Measurements from ENCODE around the gene ZNF483. TPM values are rescaled to one million over a fixed set of nuclear protein-coding genes. Genes with fewer than 3 reads are reported as not detected.

ZNF483 gene
- total and polyA plus RNA-seq, 2 of the 4 experiments (the other 2 are of a cell fraction) = 0.10 to 0.90 TPM

DNA sequence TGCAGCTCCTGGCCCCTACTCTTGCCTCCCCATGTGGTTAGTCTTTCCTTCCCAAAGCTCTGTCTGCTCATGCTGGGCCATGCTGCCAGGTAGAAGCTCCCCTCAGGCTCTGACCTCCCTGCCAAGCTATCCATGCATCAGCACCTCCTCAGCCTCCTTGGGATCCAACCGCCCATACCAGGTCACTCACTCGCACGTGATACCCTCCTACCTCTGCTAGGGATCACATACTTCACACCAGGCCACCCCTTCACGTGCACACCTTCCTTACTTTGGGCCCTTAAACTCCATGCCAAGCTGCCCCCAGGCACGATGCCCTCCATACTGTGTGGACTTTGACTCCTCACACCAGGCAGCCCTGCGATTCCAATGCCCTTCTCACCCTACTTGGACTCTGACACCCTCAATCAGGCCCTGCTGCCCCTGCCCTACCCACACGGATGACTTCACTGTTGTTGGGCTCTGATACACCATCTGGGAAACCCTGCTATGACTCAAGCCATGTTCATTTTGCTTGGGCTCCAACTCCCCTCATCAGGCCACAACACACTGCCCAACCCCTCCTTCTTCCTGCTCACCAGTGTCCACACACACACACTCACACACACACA is 34.1 kb downstream of the ZNF483 start:
- no peak overlapping the region for H3K9ac ChIP-seq (ENCODE audit: low read depth, low read length)
- H3K9me1 ChIP-seq (ENCODE audit: insufficient read depth, low read length) = no peaks in the 10 kb centered on the region
- 89% methylated on average over 7 of the region's 7 CpGs; no CpG with 5 or more reads in 1 of the 2 experiments for WGBS, 2 experiments (ENCODE audit: extremely low coverage in 2 of 2, insufficient read length in 1 of 2)
- H3K23ac ChIP-seq (ENCODE audit: low read depth, low read length) = no peak overlapping the region
- no peaks in the 10 kb centered on the region for H3K4me1 ChIP-seq (ENCODE audit: control insufficient read depth, insufficient read depth, low read length)
- peaks cover 11% of the 10 kb centered on the region for H3K36me3 ChIP-seq (ENCODE audit: control insufficient read depth, insufficient read depth, low read length)
- no peak overlapping the region for H4K8ac ChIP-seq (ENCODE audit: low read depth in 2 of 2, low read length in 2 of 2)
- DNase-seq (peak; percentile 69), ATAC-seq (ENCODE audit: low read depth) (peak; percentile 62)
- no peak for TF ChIP-seq POLR2A (IDR thresholded peaks at IDR 0.05; ENCODE audit: low read depth, low read length)
- no peak for TF ChIP-seq USF2 (IDR thresholded peaks at IDR 0.05; ENCODE audit: low read depth, low read length)
- TF ChIP-seq RAD21 (IDR thresholded peaks at IDR 0.05; ENCODE audit: low read length) = no peak
- TF ChIP-seq BHLHE40 (IDR thresholded peaks at IDR 0.05; ENCODE audit: low read depth, low read length) = no peak
- TF ChIP-seq NFE2L2 (IDR thresholded peaks at IDR 0.05; ENCODE audit: low read depth, low read length) = no peak
- TF ChIP-seq MAFK (IDR thresholded peaks at IDR 0.05; ENCODE audit: low read depth, low read length) = no peak
- TF ChIP-seq CEBPB (IDR thresholded peaks at IDR 0.05; ENCODE audit: low read depth, low read length) = no peak
- H4K91ac ChIP-seq (ENCODE audit: insufficient read depth, low read depth, low read length) = no peak overlapping the region
- no peak overlapping the region for H3K4me2 ChIP-seq (ENCODE audit: low read depth, low read length)
- no peak overlapping the region for H2BK15ac ChIP-seq (ENCODE audit: low read depth, low read length)
- intact Hi-C loops (cut with micrococcal nuclease) = no loop called here
- H2BK20ac ChIP-seq (ENCODE audit: low read depth, low read length) = no peak overlapping the region
- no peak overlapping the region for H3K4ac ChIP-seq (ENCODE audit: low read depth, low read length)
- no peak overlapping the region for H3K27ac ChIP-seq (ENCODE audit: insufficient read depth, low read length)
- H2BK120ac ChIP-seq (ENCODE audit: low read depth, low read length) = no peak overlapping the region
- no peak overlapping the region for H2AK5ac ChIP-seq (ENCODE audit: low read depth, low read length)
- dilution Hi-C loops (cut with HindIII; ENCODE audit: low sequenced_read_pairs, unreplicated experiment) = no loop called here
- BruUV-seq (replicated peaks) = no TSS peak
- H4K20me1 ChIP-seq (ENCODE audit: insufficient read depth, low read length) = no peaks in the 10 kb centered on the region
- no peak overlapping the region for H3K18ac ChIP-seq (ENCODE audit: low read depth, low read length)
- no peak overlapping the region for H4K5ac ChIP-seq (ENCODE audit: low read depth, low read length)
- POLR2A ChIA-PET (ENCODE audit: unreplicated experiment) = no interaction called here
- H3K27me3 ChIP-seq (ENCODE audit: control insufficient read depth, insufficient read depth, low read length) = no peaks in the 10 kb centered on the region
- no peak overlapping the region for H3K4me3 ChIP-seq (ENCODE audit: insufficient read depth, low read depth, low read length)
- no peak overlapping the region for H2AK9ac ChIP-seq (replicated peaks; ENCODE audit: low read depth, low read length, poor library complexity)
- in situ Hi-C loops (cut with MboI; ENCODE audit: low sequenced_read_pairs) = no loop called here
- CTCF ChIA-PET = no interaction called here
- peak overlapping the region; percentile 31 for H2BK5ac ChIP-seq (ENCODE audit: low read depth, low read length, poor library complexity, severe bottlenecking)
- H2AFZ ChIP-seq (replicated peaks; ENCODE audit: low read length, poor library complexity) = no peak overlapping the region
- H3K9me3 ChIP-seq (ENCODE audit: control insufficient read depth, insufficient read depth, low read length) = peaks cover 25% of the 10 kb centered on the region
- H3K14ac ChIP-seq (replicated peaks; ENCODE audit: low read depth, low read length) = no peak overlapping the region
- no peaks in the 10 kb centered on the region for H3K79me1 ChIP-seq (ENCODE audit: low read depth in 1 of 2, low read length in 2 of 2)
- H3K56ac ChIP-seq (ENCODE audit: extremely low read depth, insufficient read depth, low read length) = no peak overlapping the region

All from IMR-90 (cell line).